HTERT RPE-1 (cell line): Measurements from ENCODE around the gene TMEM117.

Experiments used
- in situ Hi-C: fragments of 300-500 bp; cut with MboI; formaldehyde crosslinking; loops from 4 replicates; pipeline ENCODE4 v1.14.3; 2020; ENCODE audit warnings: low sequenced_read_pairs

Gene TMEM117

DNA sequence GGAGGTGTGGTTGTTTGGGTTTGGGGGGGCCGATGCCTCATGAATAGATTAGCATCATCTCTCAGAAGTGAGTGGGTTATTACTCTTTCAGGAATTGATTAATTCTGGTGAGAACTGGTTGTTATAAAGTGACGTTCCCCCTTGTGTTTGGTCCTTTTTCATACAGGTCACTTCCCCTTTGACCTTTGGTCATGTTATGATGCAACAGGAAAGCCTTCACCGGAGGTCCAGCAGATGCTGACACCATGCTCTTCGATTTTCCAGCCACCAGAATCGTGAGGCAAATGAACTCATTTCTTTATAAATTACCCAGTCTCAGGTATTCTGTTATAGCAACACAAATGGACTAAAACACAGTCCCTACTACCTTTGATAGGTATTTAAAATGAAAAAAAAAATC is 600.9 kb downstream of the TMEM117 start:
- in situ Hi-C loops = no loop called here
